ENCODE results near the gene SLC7A5. TPM values are rescaled to one million over a fixed set of nuclear protein-coding genes. Genes with fewer than 3 reads are reported as not detected.
"Not testable (repeated sequence)": the region's sequence is repeated elsewhere in the genome, so short reads cannot be mapped to it uniquely, and the experiment has no call there.

SLC7A5 gene
- total and polyA plus RNA-seq, 8 donors, result 1.1 to 54.7 (median 4.4) TPM

DNA sequence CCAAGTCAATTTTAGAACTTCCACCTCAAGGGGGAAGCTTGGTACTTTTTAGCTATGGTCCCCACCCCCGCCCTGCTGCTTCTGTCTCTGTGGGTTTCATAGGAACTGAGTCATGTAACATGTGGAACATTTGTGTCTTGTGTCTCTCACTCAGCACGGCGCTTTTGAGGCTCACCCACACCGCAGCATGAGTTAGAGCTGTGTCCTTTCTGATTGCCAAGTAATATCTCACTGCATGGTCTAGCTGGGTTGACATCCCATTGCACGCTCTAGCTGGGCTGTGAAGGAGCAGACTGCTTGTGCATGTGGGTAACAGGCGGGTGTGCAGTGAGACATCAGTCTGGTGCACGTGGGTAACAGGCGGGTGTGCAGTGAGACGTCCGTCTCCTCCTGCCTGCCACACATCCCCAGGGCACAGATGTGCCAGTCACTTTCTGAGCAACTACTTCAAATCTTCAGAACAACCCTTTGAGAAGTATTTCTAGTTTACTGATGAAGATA lies 26.4 kb upstream of the SLC7A5 start:
- 81 to 92% methylated on average over 10 of the region's 10 CpGs for WGBS, 2 donors
- FAIRE-seq, result no peak
- H3K36me3 ChIP-seq, result no peaks in the 10 kb centered on the region
- no peaks in the 10 kb centered on the region for H3K9me3 ChIP-seq
- ATAC-seq, result peak in 3 of 4 donors; percentile 19 to 78 (median 56)
- DNase-seq, result no peak
- no peaks in the 10 kb centered on the region for H3K27me3 ChIP-seq
- intact Hi-C loops (cut with DNase I), result no loop called here
- TF ChIP-seq, protein P1, sequence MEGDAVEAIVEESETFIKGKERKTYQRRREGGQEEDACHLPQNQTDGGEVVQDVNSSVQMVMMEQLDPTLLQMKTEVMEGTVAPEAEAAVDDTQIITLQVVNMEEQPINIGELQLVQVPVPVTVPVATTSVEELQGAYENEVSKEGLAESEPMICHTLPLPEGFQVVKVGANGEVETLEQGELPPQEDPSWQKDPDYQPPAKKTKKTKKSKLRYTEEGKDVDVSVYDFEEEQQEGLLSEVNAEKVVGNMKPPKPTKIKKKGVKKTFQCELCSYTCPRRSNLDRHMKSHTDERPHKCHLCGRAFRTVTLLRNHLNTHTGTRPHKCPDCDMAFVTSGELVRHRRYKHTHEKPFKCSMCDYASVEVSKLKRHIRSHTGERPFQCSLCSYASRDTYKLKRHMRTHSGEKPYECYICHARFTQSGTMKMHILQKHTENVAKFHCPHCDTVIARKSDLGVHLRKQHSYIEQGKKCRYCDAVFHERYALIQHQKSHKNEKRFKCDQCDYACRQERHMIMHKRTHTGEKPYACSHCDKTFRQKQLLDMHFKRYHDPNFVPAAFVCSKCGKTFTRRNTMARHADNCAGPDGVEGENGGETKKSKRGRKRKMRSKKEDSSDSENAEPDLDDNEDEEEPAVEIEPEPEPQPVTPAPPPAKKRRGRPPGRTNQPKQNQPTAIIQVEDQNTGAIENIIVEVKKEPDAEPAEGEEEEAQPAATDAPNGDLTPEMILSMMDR (IDR thresholded peaks at IDR 0.05), result no peak
- no peak overlapping the region for H3K27ac ChIP-seq
- H3K4me3 ChIP-seq, result no peak overlapping the region
- no peaks in the 10 kb centered on the region for H3K4me1 ChIP-seq

DNA sequence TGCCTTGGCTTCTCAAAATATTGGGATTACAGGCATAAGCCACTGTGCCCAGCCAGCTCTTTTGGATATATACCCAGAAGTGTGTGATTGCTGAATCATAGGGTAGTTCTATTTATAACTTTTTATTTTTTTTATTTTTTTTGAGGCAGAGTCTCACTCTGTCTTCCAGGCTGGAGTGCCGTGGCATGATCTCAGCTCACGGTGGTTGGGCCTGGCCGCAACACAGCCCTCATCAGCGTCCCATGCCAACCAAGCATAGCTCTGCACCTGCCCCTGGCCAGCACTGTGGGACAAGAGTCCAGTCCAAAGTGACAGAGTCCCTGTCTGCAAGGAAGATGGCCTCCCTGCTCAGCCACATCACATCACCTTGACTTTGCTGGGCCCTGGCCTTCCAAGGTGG lies 24.7 kb upstream of the SLC7A5 start:
- intact Hi-C loops (cut with DNase I); H3K27ac ChIP-seq: not testable (repeated sequence)

DNA sequence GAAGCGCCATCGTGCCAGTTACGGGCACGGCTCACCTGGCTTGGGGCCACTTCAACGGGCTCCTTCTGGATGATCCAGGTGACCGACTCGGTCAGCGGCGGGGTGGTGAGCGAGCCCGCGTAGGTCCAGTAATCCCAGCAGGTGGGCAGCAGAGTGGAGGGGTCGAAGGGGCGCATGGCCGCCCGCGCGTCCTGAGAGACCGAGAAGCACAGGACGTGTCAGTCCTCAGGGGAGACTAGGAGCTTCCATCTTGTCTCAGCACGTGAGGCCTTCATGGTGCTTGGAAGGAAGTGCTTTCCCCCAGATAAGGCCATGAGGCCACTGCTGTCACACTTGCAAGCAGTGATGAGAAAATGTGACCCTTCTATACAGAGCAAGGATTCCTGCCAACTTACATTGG lies 22.5 kb upstream of the SLC7A5 start:
- FAIRE-seq, result no peak
- WGBS, 2 donors, result 93% methylated on average over 21 of the region's 21 CpGs
- Histone ChIP-seq H3K36me3 (no peaks in the 10 kb centered on the region), H3K27me3 (no peaks in the 10 kb centered on the region), H3K4me3 (no peak overlapping the region), H3K27ac (no peak overlapping the region), H3K4me1 (no peaks in the 10 kb centered on the region), H3K9me3 (no peaks in the 10 kb centered on the region)
- intact Hi-C loops (cut with DNase I), result no loop called here
- DNase-seq, result no peak
- TF ChIP-seq, protein P1 (IDR thresholded peaks at IDR 0.05), result no peak
- no peak for ATAC-seq

More for the DNA sequence above, 24.7 kb upstream of the SLC7A5 start:
- H3K9me3 ChIP-seq, DNase-seq, FAIRE-seq, H3K36me3 ChIP-seq, H3K4me3 ChIP-seq, H3K27me3 ChIP-seq, H3K4me1 ChIP-seq: not testable (repeated sequence)
- ATAC-seq, result peak in 1 of 4 donors; percentile 29
- WGBS, 2 donors, result 72 to 84% methylated on average over 4 of the region's 4 CpGs

DNA sequence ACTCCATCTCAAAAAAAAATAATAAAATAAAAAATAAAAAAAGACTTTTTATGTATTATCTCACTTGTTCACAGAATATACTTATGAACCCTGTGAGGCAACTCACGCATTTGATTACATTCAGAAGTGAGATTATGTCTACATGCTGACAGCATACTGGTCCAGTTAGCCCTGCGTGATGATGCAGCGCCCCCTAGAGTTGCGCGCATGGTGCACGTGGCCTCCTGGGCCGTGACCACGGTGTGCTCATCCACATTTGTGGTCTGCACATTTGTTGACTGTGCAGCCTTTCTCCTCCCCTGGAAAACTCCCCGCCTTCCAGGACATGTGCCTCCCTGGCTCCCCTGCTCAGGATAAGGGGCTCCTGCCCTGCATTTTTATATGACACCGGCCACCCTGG lies 20.5 kb upstream of the SLC7A5 start:
- intact Hi-C loops (cut with DNase I); H3K27me3 ChIP-seq; DNase-seq; H3K4me1 ChIP-seq; FAIRE-seq; H3K36me3 ChIP-seq; H3K27ac ChIP-seq; H3K9me3 ChIP-seq; H3K4me3 ChIP-seq: not testable (repeated sequence)
- WGBS, 2 donors, result 80% methylated on average over 9 to 10 of the region's 10 CpGs
- peak in 1 of 4 donors; percentile 13 for ATAC-seq

DNA sequence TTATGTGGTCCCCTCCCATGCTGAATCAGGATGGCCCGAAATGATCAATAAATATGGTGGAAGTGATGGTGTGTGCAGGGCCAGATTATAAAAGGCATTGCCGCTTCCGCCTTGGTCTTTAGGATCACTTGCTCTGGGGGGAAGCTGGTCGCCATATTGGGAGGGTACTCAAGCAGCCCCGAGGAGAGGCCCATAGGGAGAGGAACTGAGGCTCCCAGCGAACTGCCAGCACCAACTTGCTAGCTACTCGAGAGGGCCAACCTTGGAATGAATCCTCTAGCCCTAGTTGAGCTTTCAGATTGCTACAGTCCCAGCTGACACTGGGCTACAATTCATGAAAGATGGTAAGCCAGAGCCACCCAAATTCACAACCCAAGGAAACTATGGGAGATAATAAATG lies 19.0 kb upstream of the SLC7A5 start:
- H3K36me3 ChIP-seq; H3K27me3 ChIP-seq; DNase-seq; H3K4me1 ChIP-seq; H3K27ac ChIP-seq; intact Hi-C loops (cut with DNase I); ATAC-seq; H3K9me3 ChIP-seq; H3K4me3 ChIP-seq; FAIRE-seq: not testable (repeated sequence)
- 92 to 99% methylated on average over 7 of the region's 7 CpGs for WGBS, 2 donors

DNA sequence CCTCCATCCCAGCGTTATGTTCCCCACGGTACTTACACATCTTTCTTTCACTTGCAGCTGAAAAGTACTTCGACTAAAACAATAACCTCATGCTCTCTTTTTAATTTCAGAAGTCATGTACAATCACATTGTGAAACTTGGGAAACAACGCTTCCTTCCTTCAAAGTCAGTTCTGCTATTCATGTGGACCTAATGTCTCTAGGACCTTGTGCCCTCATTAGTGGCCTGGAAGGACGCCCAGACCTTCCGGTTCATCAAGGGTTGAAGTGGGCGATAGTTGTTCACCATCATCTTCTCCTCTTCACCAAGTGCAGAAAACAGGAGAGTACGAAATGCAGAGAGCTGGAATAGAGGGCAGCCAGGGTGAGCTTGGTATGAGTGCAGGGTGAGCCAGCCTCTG lies 18.6 kb upstream of the SLC7A5 start:
- FAIRE-seq; intact Hi-C loops (cut with DNase I); DNase-seq; H3K4me3 ChIP-seq; H3K27me3 ChIP-seq; H3K4me1 ChIP-seq; H3K36me3 ChIP-seq; H3K27ac ChIP-seq; H3K9me3 ChIP-seq: not testable (repeated sequence)
- peak in 1 of 4 donors; percentile 50 for ATAC-seq
- 83 to 86% methylated on average over 8 of the region's 8 CpGs for WGBS, 2 donors

DNA sequence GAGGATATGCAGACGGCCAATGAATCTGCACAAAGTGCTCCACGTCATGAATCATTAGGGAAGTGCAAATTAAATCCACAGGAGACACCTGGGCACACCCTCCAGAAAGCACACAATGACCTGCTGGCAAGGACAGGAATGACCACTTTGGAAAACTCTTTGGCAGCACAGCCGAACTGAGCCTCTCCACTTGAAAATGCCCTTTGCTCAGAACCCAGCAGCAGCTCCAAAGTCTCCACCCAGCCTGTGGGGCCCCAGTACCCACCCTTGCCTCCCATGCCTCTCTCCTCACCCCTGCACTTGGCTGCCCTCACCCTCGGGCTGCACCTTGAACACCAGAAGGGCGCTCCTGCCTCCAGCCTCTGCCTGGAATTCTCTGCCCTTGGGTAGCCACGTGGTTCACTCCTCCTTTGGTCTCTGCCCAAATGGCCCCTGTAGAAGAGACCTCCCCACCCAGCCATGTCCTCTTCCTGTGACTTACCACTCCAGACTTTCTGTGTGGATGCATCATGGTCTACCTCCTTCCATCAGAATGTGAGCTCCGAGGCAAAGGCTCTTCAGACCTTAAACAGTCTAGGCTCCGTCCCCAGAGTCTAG lies 16.2 kb upstream of the SLC7A5 start:
- H3K27ac ChIP-seq; intact Hi-C loops (cut with DNase I): not testable (repeated sequence)
- peak; percentile 44 to 66 (median 55) for ATAC-seq

More for the DNA sequence above, 16.2 kb upstream of the SLC7A5 start:
- not testable (repeated sequence) for H3K4me3 ChIP-seq, H3K4me1 ChIP-seq, H3K27me3 ChIP-seq, DNase-seq, H3K9me3 ChIP-seq, FAIRE-seq, H3K36me3 ChIP-seq
- WGBS, 2 donors, result 38 to 45% methylated on average over 8 of the region's 8 CpGs
- TF ChIP-seq, protein P1 (IDR thresholded peaks at IDR 0.05), result peak in 1 of 4 donors; percentile 6

Measured in pancreas (tissue), 10 donors.